ENCODE results near the gene SLC7A4. TPM values are rescaled to one million over a fixed set of nuclear protein-coding genes. Genes with fewer than 3 reads are reported as not detected.
"Not testable (repeated sequence)": the region's sequence is repeated elsewhere in the genome, so short reads cannot be mapped to it uniquely, and the experiment has no call there.

Gene SLC7A4
- total RNA-seq, 1 donor from 2014 or later: 0.25 TPM

- no peak overlapping the region for H3K27ac ChIP-seq (replicated peaks)
- no peaks in the 10 kb centered on the region for H3K9me3 ChIP-seq (replicated peaks)
- H3K4me3 ChIP-seq: no peak overlapping the region
- H3K36me3 ChIP-seq: no peaks in the 10 kb centered on the region
- intact Hi-C loops (cut with micrococcal nuclease): no loop called here
- H3K4me1 ChIP-seq: no peaks in the 10 kb centered on the region
- no peak for DNase-seq
- H3K27me3 ChIP-seq (ENCODE audit: low read depth): peaks cover 3% of the 10 kb centered on the region
- TF ChIP-seq, protein P1, sequence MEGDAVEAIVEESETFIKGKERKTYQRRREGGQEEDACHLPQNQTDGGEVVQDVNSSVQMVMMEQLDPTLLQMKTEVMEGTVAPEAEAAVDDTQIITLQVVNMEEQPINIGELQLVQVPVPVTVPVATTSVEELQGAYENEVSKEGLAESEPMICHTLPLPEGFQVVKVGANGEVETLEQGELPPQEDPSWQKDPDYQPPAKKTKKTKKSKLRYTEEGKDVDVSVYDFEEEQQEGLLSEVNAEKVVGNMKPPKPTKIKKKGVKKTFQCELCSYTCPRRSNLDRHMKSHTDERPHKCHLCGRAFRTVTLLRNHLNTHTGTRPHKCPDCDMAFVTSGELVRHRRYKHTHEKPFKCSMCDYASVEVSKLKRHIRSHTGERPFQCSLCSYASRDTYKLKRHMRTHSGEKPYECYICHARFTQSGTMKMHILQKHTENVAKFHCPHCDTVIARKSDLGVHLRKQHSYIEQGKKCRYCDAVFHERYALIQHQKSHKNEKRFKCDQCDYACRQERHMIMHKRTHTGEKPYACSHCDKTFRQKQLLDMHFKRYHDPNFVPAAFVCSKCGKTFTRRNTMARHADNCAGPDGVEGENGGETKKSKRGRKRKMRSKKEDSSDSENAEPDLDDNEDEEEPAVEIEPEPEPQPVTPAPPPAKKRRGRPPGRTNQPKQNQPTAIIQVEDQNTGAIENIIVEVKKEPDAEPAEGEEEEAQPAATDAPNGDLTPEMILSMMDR (IDR thresholded peaks at IDR 0.05; ENCODE audit: borderline replicate concordance): no peak
Observed at GRCh38 chr22:21073023-21073422, 40.7 kb upstream of the SLC7A4 start.

DNA sequence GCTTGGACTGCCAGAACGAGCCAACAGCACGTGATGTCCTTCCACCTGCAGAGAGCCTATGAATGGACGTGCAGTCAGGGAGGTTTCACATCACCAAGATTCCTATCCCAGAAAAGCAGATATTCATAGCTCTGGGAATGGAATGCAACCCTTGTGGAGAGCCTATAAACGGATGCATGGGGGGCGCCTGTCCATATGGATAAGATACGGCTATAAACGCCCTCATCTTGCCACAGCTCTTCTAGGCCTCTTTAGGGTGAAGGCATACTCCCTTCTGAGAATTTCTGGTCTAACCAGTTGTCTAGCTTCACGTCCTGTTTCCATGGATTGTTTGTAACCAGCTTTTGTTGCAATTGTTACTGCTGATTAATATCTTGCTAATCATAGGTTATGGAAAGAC, 39.4 kb upstream of the SLC7A4 start:
- H3K4me3 ChIP-seq; H3K27me3 ChIP-seq (ENCODE audit: low read depth); H3K27ac ChIP-seq (replicated peaks); H3K36me3 ChIP-seq; DNase-seq; H3K9me3 ChIP-seq (replicated peaks); intact Hi-C loops (cut with micrococcal nuclease); H3K4me1 ChIP-seq: not testable (repeated sequence)

DNA sequence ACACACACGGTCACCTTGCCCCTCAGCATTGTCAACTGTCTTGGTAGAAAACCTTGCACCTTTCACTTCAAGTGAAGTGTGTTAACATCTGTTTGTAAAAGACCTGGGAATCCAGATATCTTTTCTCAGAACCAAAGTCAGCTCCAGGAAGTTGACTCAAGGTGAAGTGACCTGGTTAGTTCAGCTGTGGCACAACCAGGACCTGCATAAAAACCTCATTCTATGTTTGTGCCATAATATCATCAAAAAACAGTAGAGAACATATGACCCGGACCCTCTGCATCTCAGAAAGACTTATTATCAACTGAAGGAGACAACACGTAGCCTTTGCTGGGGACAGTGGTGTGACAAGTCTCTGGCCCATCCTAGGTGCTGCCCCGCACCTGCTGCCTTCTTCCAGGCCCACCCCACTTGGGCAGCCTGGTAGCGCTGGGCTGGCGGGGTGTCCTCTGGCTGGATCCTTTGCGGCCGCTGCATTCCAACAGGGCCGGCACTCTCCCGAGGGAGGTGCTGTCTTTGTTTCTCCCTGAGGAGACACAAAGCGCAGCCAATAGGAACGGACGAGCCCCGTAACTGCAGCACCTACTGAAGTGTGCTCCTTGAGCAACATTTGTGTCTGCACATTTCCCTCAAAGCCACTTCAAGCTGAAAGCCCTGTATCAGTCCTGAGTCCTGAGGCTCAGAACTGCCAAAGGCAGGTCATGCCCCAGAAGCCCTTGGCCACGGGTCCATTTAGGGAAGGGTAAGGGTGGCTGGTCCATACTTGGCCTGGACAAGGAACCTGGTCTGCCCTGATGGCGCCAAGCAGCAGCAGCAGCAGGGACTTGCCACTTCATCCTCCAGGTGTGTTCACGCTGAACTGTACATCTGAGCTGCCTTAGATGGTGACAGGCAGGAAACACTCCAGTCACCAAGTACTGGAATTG, 38.6 kb upstream of the SLC7A4 start:
- TF ChIP-seq, protein P1 (IDR thresholded peaks at IDR 0.05; ENCODE audit: borderline replicate concordance): no peak
- Histone ChIP-seq H3K36me3 (no peaks in the 10 kb centered on the region), H3K27me3 (ENCODE audit: low read depth) (no peaks in the 10 kb centered on the region), H3K27ac (replicated peaks) (no peak overlapping the region), H3K9me3 (replicated peaks) (no peaks in the 10 kb centered on the region), H3K4me3 (no peak overlapping the region), H3K4me1 (no peaks in the 10 kb centered on the region)
- intact Hi-C loops (cut with micrococcal nuclease): no loop called here
- DNase-seq: no peak

DNA sequence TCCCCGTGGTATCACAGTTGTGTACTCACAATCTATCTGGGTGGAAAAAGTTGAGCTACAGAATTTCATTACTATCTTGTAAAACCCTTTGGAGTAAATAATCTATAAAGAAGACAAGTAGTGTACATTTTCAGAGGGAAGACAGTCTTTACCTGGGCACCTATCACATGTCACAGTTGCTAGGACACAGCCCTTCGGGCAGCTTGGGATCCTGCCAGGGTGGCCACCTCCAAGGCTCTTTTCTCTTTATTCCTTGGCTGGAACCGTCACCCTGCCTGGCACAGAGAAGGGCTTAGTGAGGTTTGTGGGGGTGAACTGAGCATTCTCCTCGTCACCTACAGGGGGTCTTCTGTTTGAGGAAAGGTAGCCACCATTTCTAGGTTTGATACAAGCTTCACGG, 37.0 kb upstream of the SLC7A4 start:
- Histone ChIP-seq H3K4me3 (no peak overlapping the region), H3K27me3 (ENCODE audit: low read depth) (no peaks in the 10 kb centered on the region), H3K4me1 (peaks cover 5% of the 10 kb centered on the region), H3K9me3 (replicated peaks) (no peaks in the 10 kb centered on the region), H3K27ac (replicated peaks) (no peak overlapping the region), H3K36me3 (no peaks in the 10 kb centered on the region)
- no peak for DNase-seq
- intact Hi-C loops (cut with micrococcal nuclease): no loop called here
- TF ChIP-seq, protein P1 (IDR thresholded peaks at IDR 0.05; ENCODE audit: borderline replicate concordance): no peak

- no peak for DNase-seq
- TF ChIP-seq, protein P1 (IDR thresholded peaks at IDR 0.05; ENCODE audit: borderline replicate concordance): no peak
- H3K4me1 ChIP-seq: peaks cover 5% of the 10 kb centered on the region
- no peak overlapping the region for H3K27ac ChIP-seq (replicated peaks)
- no peaks in the 10 kb centered on the region for H3K36me3 ChIP-seq
- intact Hi-C loops (cut with micrococcal nuclease): no loop called here
- no peaks in the 10 kb centered on the region for H3K27me3 ChIP-seq (ENCODE audit: low read depth)
- H3K4me3 ChIP-seq: no peak overlapping the region
- no peaks in the 10 kb centered on the region for H3K9me3 ChIP-seq (replicated peaks)
Observed at GRCh38 chr22:21068681-21069276, 36.4 kb upstream of the SLC7A4 start.
